GM08714 (cell line): ENCODE results near the gene BCLAF3.

Source experiments
- H3K4me3 ChIP-seq: fragments of 200-500 bp; sonication (Bioruptor generic); 2 replicates; pipeline ENCODE4 v1.5.1; 2014; ENCODE audit warnings: mild to moderate bottlenecking, low read length, inconsistent platforms
- ZNF274 ChIP-seq: IDR thresholded peaks from 2 replicates; pipeline ENCODE4 v1.6.1; 2012; ENCODE audit warnings: mild to moderate bottlenecking, low read depth, low read length

BCLAF3 gene

DNA sequence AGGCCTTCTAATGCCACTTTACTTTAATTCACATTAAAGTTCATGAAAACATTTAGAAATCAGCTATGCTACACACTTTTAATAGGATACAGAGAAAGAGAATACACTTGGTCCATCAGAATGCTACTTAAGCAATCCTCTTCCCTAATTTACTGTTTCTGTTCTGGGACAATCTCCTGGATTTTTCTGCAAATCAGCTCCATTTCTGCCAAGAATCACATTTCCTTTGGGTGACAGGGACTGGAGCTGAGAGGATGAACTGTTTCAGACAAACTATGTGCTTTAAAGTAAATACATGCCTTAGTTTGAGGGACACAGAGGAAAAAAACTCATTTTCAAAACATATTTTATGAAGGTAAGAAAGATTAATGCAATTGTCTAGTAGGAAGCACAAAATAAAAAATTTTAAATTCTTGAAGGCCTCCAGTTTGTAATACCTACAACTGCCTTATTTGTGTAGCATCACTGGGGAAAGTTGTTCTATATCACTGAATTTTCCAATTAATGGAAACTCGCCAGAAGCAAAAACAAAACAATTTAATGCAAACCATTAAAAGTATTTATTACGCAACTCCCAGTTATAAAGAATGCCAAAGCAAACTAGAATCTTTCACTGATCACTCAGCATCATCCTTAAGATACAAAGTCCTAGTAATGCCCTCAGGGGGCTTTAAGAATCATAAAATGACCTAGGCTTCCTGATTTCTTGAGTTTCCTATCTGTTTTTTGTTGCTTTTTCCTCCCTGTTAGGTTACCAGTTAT is 36.3 kb downstream of the BCLAF3 start:
- H3K4me3 ChIP-seq, result no peak overlapping the region
- no peak for TF ChIP-seq ZNF274

- no peak overlapping the region for H3K4me3 ChIP-seq
- TF ChIP-seq ZNF274, result no peak
Observed at GRCh38 chrX:19953145-19953544, 37.7 kb downstream of the BCLAF3 start.

DNA sequence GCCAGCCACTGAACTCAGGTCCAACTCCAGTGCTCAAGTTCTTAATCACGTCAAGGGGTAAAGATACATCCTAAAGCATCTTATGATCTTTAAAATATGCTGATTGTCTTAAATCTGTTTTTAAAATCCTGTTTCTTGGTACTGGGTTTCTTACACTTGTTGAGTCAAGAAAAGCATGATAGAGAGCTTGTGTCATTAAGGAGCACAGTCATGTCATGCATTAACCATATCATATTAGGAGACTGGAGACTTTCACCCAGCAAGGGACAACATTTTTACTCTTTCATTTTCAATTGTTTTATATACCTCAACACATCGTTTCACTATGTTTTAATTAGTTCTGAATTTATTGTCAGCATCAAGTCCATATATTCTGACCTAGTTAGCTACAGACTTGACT is 41.5 kb downstream of the BCLAF3 start:
- H3K4me3 ChIP-seq, result no peak overlapping the region

DNA sequence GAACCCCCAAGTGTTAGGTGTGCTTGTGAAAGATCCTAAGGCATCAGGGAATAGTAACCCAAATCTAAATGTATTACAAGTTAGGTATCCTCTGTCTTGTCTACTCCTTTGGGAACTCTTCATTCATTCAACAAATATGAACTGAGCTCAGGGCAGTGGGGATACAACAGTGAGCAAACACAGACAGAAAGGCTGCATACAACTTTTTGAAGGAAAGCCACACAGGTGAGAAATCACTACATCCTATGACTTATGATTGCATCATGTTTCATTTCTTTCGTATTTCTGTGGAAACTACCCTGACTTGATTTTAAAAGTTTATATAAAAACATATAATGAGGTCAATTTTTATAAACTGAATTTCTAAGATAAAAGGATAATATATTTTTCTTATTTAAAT is 43.2 kb downstream of the BCLAF3 start:
- H3K4me3 ChIP-seq, result no peak overlapping the region
- no peak for TF ChIP-seq ZNF274

More for the DNA sequence above, 41.5 kb downstream of the BCLAF3 start:
- TF ChIP-seq ZNF274, result no peak
